Breast epithelium (tissue), 4 donors: Measurements from ENCODE around the gene WNT6. TPM values are rescaled to one million over a fixed set of nuclear protein-coding genes. Genes with fewer than 3 reads are reported as not detected.

Source experiments
- DNase-seq, 2 donors: peaks; one replicate each; pipeline ENCODE4 v3.0.0-alpha.2; 2019; ENCODE audit warnings: low spot score in 2 of 2
- H3K27ac ChIP-seq, 2 donors: fragments of 200-600 bp; sonication (generic) in 1 of 2; one replicate each; pipeline ENCODE4 v1.5.1; 2016 to 2019; ENCODE audit warnings: mild to moderate bottlenecking in 1 of 2
- H3K27me3 ChIP-seq, 2 donors: fragments of 200-600 bp; sonication (generic) in 1 of 2; one replicate each; pipeline versions ENCODE4 v1.5.1 to v1.6.0; 2017 to 2019; ENCODE audit warnings: control low read depth in 1 of 2, mild to moderate bottlenecking in 1 of 2
- H3K36me3 ChIP-seq: fragments of 200-600 bp; one replicate; pipeline ENCODE4 v1.5.1; 2019
- H3K4me1 ChIP-seq, 2 donors: fragments of 200-600 bp; sonication (generic); one replicate each; pipeline ENCODE4 v1.5.1; 2016 to 2019; ENCODE audit warnings: control low read depth in 1 of 2
- H3K4me3 ChIP-seq, 3 donors: fragments of 200-600 bp; sonication (generic); 1 replicate in 2 of 3; 2 replicates in 1 of 3; pipeline ENCODE4 v1.5.1; 2016 to 2019; ENCODE audit warnings: mild to moderate bottlenecking in 3 of 3, moderate library complexity in 2 of 3
- H3K9me3 ChIP-seq, 2 donors: fragments of 200-600 bp; sonication (generic) in 1 of 2; one replicate each; pipeline ENCODE4 v1.5.1; 2016 to 2019; ENCODE audit warnings: control low read depth in 1 of 2
- CTCF ChIP-seq, 3 donors: fragments of 450-650 bp; IDR thresholded peaks; one replicate each; pipeline ENCODE4 v1.5.1; 2016 to 2017; ENCODE audit warnings: antibody characterized with exemption in 3 of 3, mild to moderate bottlenecking in 3 of 3, moderate library complexity in 3 of 3
- POLR2A ChIP-seq: fragments of 450-650 bp; IDR thresholded peaks from one replicate; pipeline ENCODE4 v1.6.1; 2016; ENCODE audit warnings: antibody characterized with exemption, mild to moderate bottlenecking, moderate library complexity
- POLR2AphosphoS5 ChIP-seq, 3 donors: sonication (generic); formaldehyde crosslinking; IDR thresholded peaks; one replicate each; pipeline ENCODE4 v1.6.1; 2017; ENCODE audit warnings: antibody characterized with exemption in 3 of 3
- intact Hi-C: fragments of 100-400 bp; cut with DNase I; formaldehyde crosslinking; loops from one replicate; pipeline ENCODE4 v1.15.1; 2023; ENCODE audit warnings: low total_unique reads
- total RNA-seq, 3 donors: library from RNA; depleted of rRNA; stranded (reverse); fragments of >200 nt; gene quantifications; one replicate each; pipeline ENCODE4 v1.1.0, GENCODE V29; 2016

The WNT6 gene
- total RNA-seq, result 1 to 10 TPM in 2 of 3 donors, under 1 TPM in 1; 0.48 to 3.3 (median 1.3) TPM

GRCh38 chr2:218859556-218859987, at the start of gene WNT6:
Gene WNT6 (plus strand): TSS chr2:218859805. CDS start chr2:218860038, 233 bp downstream.
- intact Hi-C loops, result loop anchor here (10.0 kb wide), 1 partner anchor 155 kb away; no protein-coding TSS in a partner anchor
- Histone ChIP-seq H3K9me3 (no peaks in the 10 kb centered on the region), H3K4me3 (peak within 1 kb of the TSS; percentile 32 to 81 (median 61)), H3K27me3 (peaks cover 3 to 8% of the 10 kb centered on the region in 2 donors), H3K4me1 (no peaks in the 10 kb centered on the region), H3K27ac (peak within 1 kb of the TSS; percentile 58 to 59), H3K36me3 (no peaks in the 10 kb centered on the region)
- TF ChIP-seq POLR2AphosphoS5 (IDR thresholded peaks at IDR 0.05) (no peak), POLR2A (no peak)
- no peak for DNase-seq

GRCh38 chr2:218810256-218810655, 49.3 kb upstream of the WNT6 start:
- no peak for TF ChIP-seq POLR2A
- TF ChIP-seq CTCF (IDR thresholded peaks at IDR 0.05), result no peak
- TF ChIP-seq POLR2AphosphoS5 (IDR thresholded peaks at IDR 0.05), result no peak
- intact Hi-C loops, result no loop called here
- no peak overlapping the region for H3K27ac ChIP-seq

GRCh38 chr2:218811382-218811781, 48.2 kb upstream of the WNT6 start:
- no peak for DNase-seq
- no peaks in the 10 kb centered on the region for H3K27me3 ChIP-seq
- H3K4me3 ChIP-seq, result no peak overlapping the region
- H3K36me3 ChIP-seq, result peaks cover 14% of the 10 kb centered on the region
- TF ChIP-seq CTCF (IDR thresholded peaks at IDR 0.05), result no peak
- no peak for TF ChIP-seq POLR2A
- no peak for TF ChIP-seq POLR2AphosphoS5 (IDR thresholded peaks at IDR 0.05)
- no peaks in the 10 kb centered on the region for H3K9me3 ChIP-seq
- no peaks in the 10 kb centered on the region for H3K4me1 ChIP-seq
- intact Hi-C loops, result no loop called here
- H3K27ac ChIP-seq, result no peak overlapping the region

More at GRCh38 chr2:218810256-218810655, 49.3 kb upstream of the WNT6 start:
- H3K9me3 ChIP-seq, result no peaks in the 10 kb centered on the region
- no peak overlapping the region for H3K4me3 ChIP-seq
- H3K4me1 ChIP-seq, result peaks cover 4% of the 10 kb centered on the region in 2 donors
- no peak for DNase-seq
- H3K36me3 ChIP-seq, result peaks cover 8% of the 10 kb centered on the region
- H3K27me3 ChIP-seq, result no peaks in the 10 kb centered on the region

GRCh38 chr2:218812096-218812815, 47.3 kb upstream of the WNT6 start:
- no peak overlapping the region for H3K4me3 ChIP-seq
- H3K9me3 ChIP-seq, result no peaks in the 10 kb centered on the region
- H3K27ac ChIP-seq, result no peak overlapping the region
- DNase-seq, result no peak
- intact Hi-C loops, result no loop called here
- no peaks in the 10 kb centered on the region for H3K27me3 ChIP-seq
- TF ChIP-seq CTCF (IDR thresholded peaks at IDR 0.05) (no peak), POLR2A (no peak), POLR2AphosphoS5 (IDR thresholded peaks at IDR 0.05) (no peak)
- peaks cover 14% of the 10 kb centered on the region for H3K36me3 ChIP-seq
- no peaks in the 10 kb centered on the region for H3K4me1 ChIP-seq

- no peak for DNase-seq
- no peak for TF ChIP-seq POLR2A
These were observed 46.7 kb upstream of the WNT6 start for GRCh38 chr2:218812861-218813260.

GRCh38 chr2:218813771-218814460, 45.7 kb upstream of the WNT6 start:
- Histone ChIP-seq H3K4me1 (no peaks in the 10 kb centered on the region), H3K36me3 (peaks cover 14% of the 10 kb centered on the region), H3K4me3 (no peak overlapping the region), H3K27ac (no peak overlapping the region), H3K9me3 (no peaks in the 10 kb centered on the region), H3K27me3 (no peaks in the 10 kb centered on the region)
- intact Hi-C loops, result no loop called here
- DNase-seq, result no peak
- TF ChIP-seq POLR2A (no peak), POLR2AphosphoS5 (IDR thresholded peaks at IDR 0.05) (no peak), CTCF (IDR thresholded peaks at IDR 0.05) (no peak)

More at GRCh38 chr2:218812861-218813260, 46.7 kb upstream of the WNT6 start:
- no peaks in the 10 kb centered on the region for H3K4me1 ChIP-seq
- H3K9me3 ChIP-seq, result no peaks in the 10 kb centered on the region
- no peak overlapping the region for H3K27ac ChIP-seq
- intact Hi-C loops, result no loop called here
- no peaks in the 10 kb centered on the region for H3K27me3 ChIP-seq
- peaks cover 14% of the 10 kb centered on the region for H3K36me3 ChIP-seq
- no peak overlapping the region for H3K4me3 ChIP-seq
